Activated T-cell treated with anti-CD3 and anti-CD28 coated beads, Interleukin-2, amount 50 U/mL, for 72 hours (primary cell): ENCODE results near the gene CDC42. TPM values are rescaled to one million over a fixed set of nuclear protein-coding genes. Genes with fewer than 3 reads are reported as not detected.

ENCODE experiments used
- ATAC-seq, 2 donors: fragments of 150-1000 bp; cut with Tn5 transposase; replicated peaks in 1 of 2; 2 replicates each; pipeline ENCODE4 v1.10.0; 2021; ENCODE audit warnings: moderate library complexity in 2 of 2, mild to moderate bottlenecking in 1 of 2
- DNase-seq, 2 donors: peaks; one replicate each; pipeline ENCODE4 v3.0.0; 2021 to 2022; ENCODE audit warnings: mixed read lengths in 1 of 2
- H3K27ac Mint-ChIP-seq: one replicate; pipeline ENCODE4 v1.8.0; 2022; ENCODE audit warnings: mild to moderate bottlenecking, moderate library complexity, mixed read lengths
- H3K27me3 Mint-ChIP-seq: one replicate; pipeline ENCODE4 v1.8.0; 2022; ENCODE audit warnings: low read depth, mixed read lengths
- H3K36me3 Mint-ChIP-seq, 2 donors: one replicate each; pipeline ENCODE4 v1.8.0; 2022; ENCODE audit warnings: mixed read lengths in 2 of 2, mild to moderate bottlenecking in 1 of 2; ENCODE audit not compliant: insufficient read depth in 2 of 2
- H3K4me1 Mint-ChIP-seq: one replicate; pipeline ENCODE4 v1.8.0; 2022; ENCODE audit warnings: low read depth, mixed read lengths
- H3K4me3 Mint-ChIP-seq, 2 donors: one replicate each; pipeline ENCODE4 v1.8.0; 2022; ENCODE audit warnings: mild to moderate bottlenecking in 2 of 2, mixed read lengths in 2 of 2, moderate library complexity in 2 of 2
- H3K9me3 Mint-ChIP-seq, 2 donors: one replicate each; pipeline ENCODE4 v1.8.0; 2022; ENCODE audit warnings: mixed read lengths in 2 of 2
- total RNA-seq, 2 donors: library from RNA; stranded (reverse); gene quantifications; one replicate each; pipeline ENCODE4 v1.2.3, GENCODE V29; 2022

CDC42 gene
- total RNA-seq, 2 donors from 2014 or later = 292 to 349 TPM

GRCh38 chr1:22057861-22058260 lies 5.4 kb downstream of the CDC42 start:
- Mint-ChIP-seq H3K9me3 (no peaks in the 10 kb centered on the region), H3K27ac (peak overlapping the region; percentile 31), H3K4me3 (peak overlapping the region; percentile 10 to 40), H3K4me1 (peaks cover 85% of the 10 kb centered on the region), H3K27me3 (no peaks in the 10 kb centered on the region), H3K36me3 (peaks cover 18 to 52% of the 10 kb centered on the region in 2 donors)
- ATAC-seq (no peak), DNase-seq (no peak)

DNA sequence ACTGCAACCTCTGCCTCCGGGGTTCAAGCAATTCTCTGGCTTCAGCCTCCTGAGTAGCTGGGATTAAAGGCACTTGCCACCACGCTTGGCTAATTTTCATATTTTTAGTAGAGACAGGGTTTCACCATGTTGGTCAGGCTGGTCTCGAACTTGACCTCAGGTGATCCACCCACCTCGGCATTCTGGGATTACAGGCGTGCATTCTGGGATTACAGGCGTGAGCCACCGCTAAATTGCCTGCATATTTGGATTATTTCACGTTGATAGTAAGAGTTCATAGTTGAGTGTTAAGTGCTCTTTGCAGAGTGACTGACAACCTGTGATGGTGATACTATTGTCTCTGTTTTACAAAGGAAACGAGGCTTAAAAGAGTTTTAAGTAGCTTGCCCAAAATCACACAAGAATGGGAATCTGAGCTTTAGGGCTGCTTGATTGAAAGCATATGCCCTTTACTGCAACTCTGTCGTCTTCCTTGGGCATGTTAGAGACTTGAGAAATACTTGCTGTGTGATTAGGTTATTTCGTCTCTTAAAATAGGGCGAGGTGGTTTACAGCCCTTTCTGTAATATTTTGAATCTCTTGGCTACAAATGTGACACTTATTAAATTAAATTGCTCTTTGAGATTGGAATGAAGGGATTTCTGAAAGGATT lies 12.4 kb downstream of the CDC42 start:
- DNase-seq (no peak), ATAC-seq (no peak)
- peak overlapping the region; percentile 18 to 66 for H3K4me3 Mint-ChIP-seq
- H3K36me3 Mint-ChIP-seq = peaks cover 16 to 53% of the 10 kb centered on the region in 2 donors
- H3K9me3 Mint-ChIP-seq = no peaks in the 10 kb centered on the region
- H3K27me3 Mint-ChIP-seq = no peaks in the 10 kb centered on the region
- H3K4me1 Mint-ChIP-seq = peaks cover 92% of the 10 kb centered on the region
- peak overlapping the region; percentile 89 for H3K27ac Mint-ChIP-seq

DNA sequence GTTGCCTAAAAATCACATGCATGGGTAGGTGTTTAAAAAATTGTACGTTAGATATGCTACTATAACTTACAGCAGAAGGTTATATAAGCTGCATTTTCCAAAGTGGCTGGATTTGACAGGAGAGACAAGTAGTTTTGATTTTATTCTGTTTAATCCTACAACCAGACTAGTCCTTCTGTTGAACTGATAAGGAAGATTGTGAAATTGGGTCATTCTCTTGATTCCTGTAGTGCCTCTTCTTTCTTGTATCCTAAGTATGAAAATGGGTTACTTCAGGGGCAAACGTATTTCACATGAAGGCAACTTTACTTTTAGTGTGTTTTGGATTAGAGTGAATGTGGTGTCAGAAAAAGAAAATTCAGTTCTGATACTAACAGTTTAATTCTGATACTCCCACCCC lies 19.0 kb downstream of the CDC42 start:
- H3K27ac Mint-ChIP-seq = peak overlapping the region; percentile 75
- H3K4me3 Mint-ChIP-seq = peak overlapping the region in 1 of 2 donors; percentile 8
- peaks cover 82% of the 10 kb centered on the region for H3K4me1 Mint-ChIP-seq

GRCh38 chr1:22074803-22075202 lies 22.3 kb downstream of the CDC42 start:
- peaks cover 89% of the 10 kb centered on the region for H3K4me1 Mint-ChIP-seq
- DNase-seq = no peak
- no peaks in the 10 kb centered on the region for H3K9me3 Mint-ChIP-seq
- H3K36me3 Mint-ChIP-seq = peaks cover 3 to 48% of the 10 kb centered on the region in 2 donors
- H3K27me3 Mint-ChIP-seq = no peaks in the 10 kb centered on the region
- no peak for ATAC-seq
- H3K4me3 Mint-ChIP-seq = peak overlapping the region; percentile 28 to 40
- peak overlapping the region; percentile 90 for H3K27ac Mint-ChIP-seq

More for the DNA sequence above, 19.0 kb downstream of the CDC42 start:
- peaks cover 9 to 35% of the 10 kb centered on the region in 2 donors for H3K36me3 Mint-ChIP-seq
- ATAC-seq (no peak), DNase-seq (no peak)
- no peaks in the 10 kb centered on the region for H3K27me3 Mint-ChIP-seq
- H3K9me3 Mint-ChIP-seq = no peaks in the 10 kb centered on the region

DNA sequence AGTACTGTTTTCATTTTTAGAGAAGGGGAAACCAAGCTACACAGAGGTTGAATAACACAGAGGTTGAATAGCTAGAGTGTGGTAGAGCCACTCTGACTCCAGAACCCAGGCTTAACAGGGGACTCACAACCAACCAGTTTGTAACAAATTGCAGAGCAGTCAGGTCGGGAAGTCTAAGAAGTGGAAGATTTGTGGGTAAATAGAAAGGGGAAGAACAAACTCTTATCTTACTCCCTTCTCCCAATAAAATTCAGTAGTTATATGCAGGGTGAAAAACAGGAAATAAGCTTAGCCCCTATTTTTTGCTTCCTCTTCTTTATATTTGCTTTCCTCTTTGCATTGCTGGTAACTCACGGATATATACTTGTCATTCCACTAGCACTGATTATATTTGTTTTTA lies 23.2 kb downstream of the CDC42 start:
- H3K4me1 Mint-ChIP-seq = peaks cover 83% of the 10 kb centered on the region
- H3K27me3 Mint-ChIP-seq = no peaks in the 10 kb centered on the region
- peak; percentile 34 to 48 for ATAC-seq
- H3K27ac Mint-ChIP-seq = peak overlapping the region; percentile 90
- no peak for DNase-seq
- peaks cover 3 to 43% of the 10 kb centered on the region in 2 donors for H3K36me3 Mint-ChIP-seq
- peak overlapping the region in 1 of 2 donors; percentile 75 for H3K4me3 Mint-ChIP-seq
- H3K9me3 Mint-ChIP-seq = no peaks in the 10 kb centered on the region

GRCh38 chr1:22076346-22076745 lies 23.8 kb downstream of the CDC42 start:
- peak overlapping the region; percentile 90 for H3K27ac Mint-ChIP-seq
- no peaks in the 10 kb centered on the region for H3K9me3 Mint-ChIP-seq
- H3K27me3 Mint-ChIP-seq = no peaks in the 10 kb centered on the region
- ATAC-seq (no peak), DNase-seq (no peak)
- H3K4me1 Mint-ChIP-seq = peaks cover 88% of the 10 kb centered on the region
- peak overlapping the region; percentile 44 to 75 for H3K4me3 Mint-ChIP-seq
- peaks cover 3 to 49% of the 10 kb centered on the region in 2 donors for H3K36me3 Mint-ChIP-seq

- DNase-seq = no peak
- peaks cover 87% of the 10 kb centered on the region for H3K4me1 Mint-ChIP-seq
- H3K36me3 Mint-ChIP-seq = peaks cover 5 to 48% of the 10 kb centered on the region in 2 donors
- ATAC-seq = peak; percentile 57 to 78
- H3K9me3 Mint-ChIP-seq = no peaks in the 10 kb centered on the region
- H3K27me3 Mint-ChIP-seq = no peaks in the 10 kb centered on the region
- peak overlapping the region; percentile 80 for H3K27ac Mint-ChIP-seq
- H3K4me3 Mint-ChIP-seq = peak overlapping the region in 1 of 2 donors; percentile 41
Observed at GRCh38 chr1:22077728-22078127, 25.2 kb downstream of the CDC42 start.

GRCh38 chr1:22078133-22078532 lies 25.6 kb downstream of the CDC42 start:
- ATAC-seq (no peak), DNase-seq (no peak)
- Mint-ChIP-seq H3K4me3 (peak overlapping the region in 1 of 2 donors; percentile 42), H3K4me1 (peaks cover 84% of the 10 kb centered on the region), H3K27me3 (no peaks in the 10 kb centered on the region), H3K36me3 (peaks cover 5 to 46% of the 10 kb centered on the region in 2 donors), H3K9me3 (no peaks in the 10 kb centered on the region), H3K27ac (peak overlapping the region; percentile 80)

DNA sequence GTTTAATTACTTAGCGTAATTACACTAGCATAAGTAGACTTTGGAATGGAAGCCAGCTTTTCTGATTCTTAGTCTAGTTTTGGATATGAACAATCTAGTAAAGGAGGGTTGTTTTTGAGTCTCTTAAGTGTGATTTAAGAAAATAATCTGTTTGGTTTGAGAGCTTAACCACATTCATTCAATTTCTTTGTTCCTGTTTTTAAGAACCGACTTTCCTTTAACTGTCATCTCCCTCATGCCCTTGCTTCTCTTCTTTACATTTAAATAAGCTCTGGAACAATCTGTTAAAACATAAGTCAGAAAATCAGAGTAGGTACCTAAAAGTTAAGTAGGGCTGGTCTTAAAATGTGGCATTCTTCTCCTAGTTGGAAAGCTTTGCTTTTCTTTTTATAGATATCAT lies 27.7 kb downstream of the CDC42 start:
- Mint-ChIP-seq H3K36me3 (peaks cover 5 to 51% of the 10 kb centered on the region in 2 donors), H3K4me3 (peak overlapping the region in 1 of 2 donors; percentile 33), H3K27ac (peak overlapping the region; percentile 64), H3K27me3 (no peaks in the 10 kb centered on the region), H3K9me3 (no peaks in the 10 kb centered on the region), H3K4me1 (peaks cover 81% of the 10 kb centered on the region)
- DNase-seq (no peak), ATAC-seq (no peak)

- H3K36me3 Mint-ChIP-seq = peaks cover 10 to 54% of the 10 kb centered on the region in 2 donors
- H3K4me1 Mint-ChIP-seq = peaks cover 100% of the 10 kb centered on the region
Observed at GRCh38 chr1:22088331-22088730, 35.8 kb downstream of the CDC42 start.

DNA sequence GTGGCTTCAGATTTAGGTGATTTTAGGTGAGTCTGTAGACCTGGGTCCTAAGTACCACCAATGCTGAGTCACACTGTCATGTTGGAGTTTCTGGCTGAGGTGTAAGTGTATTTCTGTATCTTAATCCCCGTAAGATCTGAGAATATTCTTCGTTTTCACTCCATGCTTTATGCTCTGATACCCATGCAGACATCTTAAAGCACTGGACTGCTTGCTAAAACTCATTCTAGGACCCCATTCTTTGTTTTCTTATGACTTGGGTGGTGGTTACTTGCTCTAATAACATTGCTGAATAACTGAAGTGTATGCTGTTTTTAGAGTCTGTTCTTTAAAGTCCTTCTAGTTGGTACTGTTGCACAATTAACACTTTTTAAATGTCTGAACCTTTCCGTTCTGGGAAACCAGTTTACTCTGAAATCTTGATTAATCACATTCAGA lies 36.6 kb downstream of the CDC42 start:
- Mint-ChIP-seq H3K4me1 (peaks cover 98% of the 10 kb centered on the region), H3K27ac (peak overlapping the region; percentile 93), H3K4me3 (peak overlapping the region; percentile 80 to 90), H3K9me3 (no peaks in the 10 kb centered on the region), H3K27me3 (no peaks in the 10 kb centered on the region), H3K36me3 (peaks cover 10 to 56% of the 10 kb centered on the region in 2 donors)
- ATAC-seq (peak; percentile 63 to 66), DNase-seq (peak; percentile 19 to 23)

More at GRCh38 chr1:22088331-22088730, 35.8 kb downstream of the CDC42 start:
- DNase-seq (no peak), ATAC-seq (no peak)
- H3K27me3 Mint-ChIP-seq = no peaks in the 10 kb centered on the region
- H3K27ac Mint-ChIP-seq = peak overlapping the region; percentile 93
- H3K9me3 Mint-ChIP-seq = no peaks in the 10 kb centered on the region
- peak overlapping the region; percentile 80 to 90 for H3K4me3 Mint-ChIP-seq

DNA sequence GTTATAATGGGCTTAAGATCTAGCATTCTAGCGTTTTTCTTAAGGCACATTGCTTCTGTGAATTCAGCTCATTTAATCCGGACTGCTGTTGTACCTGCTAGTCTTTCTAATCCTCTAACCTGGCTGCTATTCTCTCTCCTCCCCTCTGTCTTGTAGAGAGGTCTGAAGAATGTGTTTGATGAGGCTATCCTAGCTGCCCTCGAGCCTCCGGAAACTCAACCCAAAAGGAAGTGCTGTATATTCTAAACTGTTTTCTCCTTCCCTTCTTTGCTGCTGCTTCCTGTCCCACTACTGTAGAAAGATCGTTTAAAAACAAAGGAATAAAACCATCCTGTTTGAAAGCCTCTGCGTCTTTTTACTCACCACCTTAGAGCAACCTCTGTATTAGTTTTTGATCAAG lies 37.3 kb downstream of the CDC42 start:
- Mint-ChIP-seq H3K36me3 (peaks cover 10 to 55% of the 10 kb centered on the region in 2 donors), H3K27ac (peak overlapping the region; percentile 93), H3K4me1 (peaks cover 92% of the 10 kb centered on the region), H3K4me3 (peak overlapping the region; percentile 80 to 90), H3K9me3 (no peaks in the 10 kb centered on the region), H3K27me3 (no peaks in the 10 kb centered on the region)
- ATAC-seq (no peak), DNase-seq (no peak)

DNA sequence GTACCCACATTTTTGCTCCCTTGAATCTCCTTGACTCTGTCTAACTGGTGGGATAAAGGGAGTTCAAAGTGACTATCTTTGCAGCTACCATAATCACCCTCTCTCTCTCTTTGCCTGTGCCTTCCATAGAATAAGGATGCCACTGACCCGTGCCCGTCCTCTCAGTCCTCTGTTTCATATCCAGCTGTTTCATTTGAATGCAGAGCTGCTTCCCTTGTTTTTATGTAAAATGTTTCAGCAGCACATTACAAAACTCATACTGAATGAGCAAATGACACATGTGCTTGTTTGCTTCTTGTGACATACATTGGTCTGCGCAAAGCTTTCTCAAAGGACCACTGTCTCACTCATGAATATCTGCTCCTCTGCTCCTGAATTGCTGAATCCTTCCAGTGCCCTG lies 38.4 kb downstream of the CDC42 start:
- peak overlapping the region; percentile 39 for H3K27ac Mint-ChIP-seq
- H3K36me3 Mint-ChIP-seq = peaks cover 10 to 53% of the 10 kb centered on the region in 2 donors
- H3K4me1 Mint-ChIP-seq = peaks cover 81% of the 10 kb centered on the region
- ATAC-seq (no peak), DNase-seq (no peak)
- no peaks in the 10 kb centered on the region for H3K9me3 Mint-ChIP-seq
- no peaks in the 10 kb centered on the region for H3K27me3 Mint-ChIP-seq
- peak overlapping the region; percentile 6 to 36 for H3K4me3 Mint-ChIP-seq
